NCI-H2171 treated with DMSO at 0.1 percent for 48 hours (cell line): Measurements from ENCODE around the gene UFD1.

Experiments
- DNase-seq: peaks from one replicate; lab custom pipeline; 2025; lab: John Stamatoyannopoulos, UW

Gene UFD1

GRCh38 chr22:19471572-19471971, 7.4 kb downstream of the UFD1 start:
- no peak for DNase-seq

- no peak for DNase-seq
Measured at GRCh38 chr22:19470010-19470409, 9.0 kb downstream of the UFD1 start.

- DNase-seq = no peak
Measured at GRCh38 chr22:19469421-19469820, 9.6 kb downstream of the UFD1 start.

- no peak for DNase-seq
Measured at GRCh38 chr22:19467912-19468311, 11.1 kb downstream of the UFD1 start.

- no peak for DNase-seq
Measured at GRCh38 chr22:19466848-19467752, 11.9 kb downstream of the UFD1 start.

- peak; percentile 75 for DNase-seq
Measured at GRCh38 chr22:19466126-19466716, 12.8 kb downstream of the UFD1 start.

- DNase-seq = no peak
Measured at GRCh38 chr22:19464975-19465374, 14.0 kb downstream of the UFD1 start.

- DNase-seq = no peak
Measured at GRCh38 chr22:19464546-19464945, 14.4 kb downstream of the UFD1 start.

GRCh38 chr22:19463491-19464469, 15.2 kb downstream of the UFD1 start:
- DNase-seq = no peak

GRCh38 chr22:19463008-19463407, 16.0 kb downstream of the UFD1 start:
- DNase-seq = no peak

GRCh38 chr22:19461506-19461905, 17.5 kb downstream of the UFD1 start:
- no peak for DNase-seq

GRCh38 chr22:19460036-19460435, 19.0 kb downstream of the UFD1 start:
- no peak for DNase-seq

GRCh38 chr22:19457828-19458428, 21.1 kb downstream of the UFD1 start:
- no peak for DNase-seq

- DNase-seq = no peak
Measured at GRCh38 chr22:19456541-19456940, 22.5 kb downstream of the UFD1 start.

- DNase-seq = no peak
Measured at GRCh38 chr22:19455585-19456370, 23.2 kb downstream of the UFD1 start.

GRCh38 chr22:19455033-19455432, 24.0 kb downstream of the UFD1 start:
- no peak for DNase-seq

- DNase-seq = no peak
Measured at GRCh38 chr22:19454156-19454555, 24.8 kb downstream of the UFD1 start.

GRCh38 chr22:19453718-19454117, 25.3 kb downstream of the UFD1 start:
- no peak for DNase-seq

GRCh38 chr22:19451570-19451969, 27.4 kb downstream of the UFD1 start:
- no peak for DNase-seq

GRCh38 chr22:19450363-19451175, 28.4 kb downstream of the UFD1 start:
- no peak for DNase-seq
